SJSA1 (cell line): Measurements from ENCODE around the gene CREB3. TPM values are rescaled to one million over a fixed set of nuclear protein-coding genes. Genes with fewer than 3 reads are reported as not detected.

Source experiments
- DNase-seq, 2 experiments: peaks; one replicate each; pipeline ENCODE4 v3.0.0-alpha.2; 2015 to 2020; ENCODE audit warnings: low spot score in 2 of 2, low read depth in 1 of 2
- H3K27ac ChIP-seq: fragments of 250-450 bp; sonication (Bioruptor Pico); 2 replicates; pipeline ENCODE4 v1.5.1; 2020; ENCODE audit warnings: mild to moderate bottlenecking, moderate library complexity
- H3K27me3 ChIP-seq: fragments of 250-450 bp; sonication (Bioruptor Pico); replicated peaks from 2 replicates; pipeline ENCODE4 v1.5.1; 2020; ENCODE audit warnings: mild to moderate bottlenecking, moderate library complexity
- H3K36me3 ChIP-seq: fragments of 250-450 bp; sonication (Bioruptor Pico); 2 replicates; pipeline ENCODE4 v1.5.1; 2020; ENCODE audit warnings: mild to moderate bottlenecking
- H3K4me1 ChIP-seq: fragments of 250-450 bp; sonication (Bioruptor Pico); replicated peaks from 2 replicates; pipeline ENCODE4 v1.6.1; 2021; ENCODE audit warnings: mild to moderate bottlenecking
- H3K4me3 ChIP-seq: fragments of 250-450 bp; sonication (Bioruptor Pico); 2 replicates; pipeline ENCODE4 v1.5.1; 2020; ENCODE audit warnings: mild to moderate bottlenecking
- H3K9me3 ChIP-seq: fragments of 250-450 bp; sonication (Bioruptor Pico); replicated peaks from 2 replicates; pipeline ENCODE4 v1.5.1; 2020; ENCODE audit warnings: mild to moderate bottlenecking
- total RNA-seq: library from RNA; depleted of rRNA; stranded (reverse); fragments of >200 nt; shearing (Covaris generic); gene quantifications from 2 replicates; pipeline ENCODE4 v1.2.3, GENCODE V29; 2014

CREB3 gene
- total RNA-seq, 1 experiment from 2014 or later: 39.2 TPM

DNA sequence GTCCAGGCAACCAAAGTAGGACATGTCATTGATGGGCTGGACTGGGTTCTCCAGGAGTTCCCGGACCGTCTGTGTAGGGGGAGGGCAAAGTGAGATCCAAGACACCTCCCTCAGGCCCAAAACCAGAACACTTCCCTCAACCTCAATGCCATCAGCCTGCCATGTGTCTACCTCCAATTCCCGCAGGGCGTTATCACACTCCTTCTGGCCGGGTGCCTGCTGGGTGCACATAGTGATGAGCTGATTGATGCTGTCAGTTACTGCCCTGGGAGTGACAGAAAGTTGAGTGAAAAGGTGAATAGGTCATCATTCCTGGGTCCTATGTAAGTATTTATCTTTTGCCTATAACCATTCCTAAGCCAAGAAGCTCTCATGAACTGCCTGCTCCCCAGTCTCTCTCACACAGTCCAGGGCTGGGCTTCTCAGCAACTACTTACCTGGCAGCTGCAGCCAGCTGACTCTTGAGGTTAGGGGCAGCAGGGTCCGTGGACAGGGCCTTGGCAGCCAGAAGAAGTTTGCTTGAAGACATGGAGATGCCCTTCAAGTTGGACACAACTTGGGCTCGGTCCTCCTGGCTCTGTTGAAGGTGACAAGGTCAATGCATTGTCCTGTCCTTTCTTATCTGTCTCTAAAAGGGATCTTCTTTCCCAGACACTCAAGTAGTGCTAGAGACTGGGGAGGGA, 21.5 kb upstream of the CREB3 start:
- DNase-seq: no peak
- no peak overlapping the region for H3K4me3 ChIP-seq
- no peaks in the 10 kb centered on the region for H3K27me3 ChIP-seq
- no peaks in the 10 kb centered on the region for H3K9me3 ChIP-seq
- H3K36me3 ChIP-seq: peaks cover 81% of the 10 kb centered on the region
- H3K4me1 ChIP-seq: no peaks in the 10 kb centered on the region
- no peak overlapping the region for H3K27ac ChIP-seq

GRCh38 chr9:35711501-35712428, 20.7 kb upstream of the CREB3 start:
- H3K27me3 ChIP-seq: no peaks in the 10 kb centered on the region
- H3K36me3 ChIP-seq: peaks cover 79% of the 10 kb centered on the region
- H3K27ac ChIP-seq: no peak overlapping the region
- H3K4me1 ChIP-seq: no peaks in the 10 kb centered on the region
- no peaks in the 10 kb centered on the region for H3K9me3 ChIP-seq
- no peak for DNase-seq
- H3K4me3 ChIP-seq: no peak overlapping the region

DNA sequence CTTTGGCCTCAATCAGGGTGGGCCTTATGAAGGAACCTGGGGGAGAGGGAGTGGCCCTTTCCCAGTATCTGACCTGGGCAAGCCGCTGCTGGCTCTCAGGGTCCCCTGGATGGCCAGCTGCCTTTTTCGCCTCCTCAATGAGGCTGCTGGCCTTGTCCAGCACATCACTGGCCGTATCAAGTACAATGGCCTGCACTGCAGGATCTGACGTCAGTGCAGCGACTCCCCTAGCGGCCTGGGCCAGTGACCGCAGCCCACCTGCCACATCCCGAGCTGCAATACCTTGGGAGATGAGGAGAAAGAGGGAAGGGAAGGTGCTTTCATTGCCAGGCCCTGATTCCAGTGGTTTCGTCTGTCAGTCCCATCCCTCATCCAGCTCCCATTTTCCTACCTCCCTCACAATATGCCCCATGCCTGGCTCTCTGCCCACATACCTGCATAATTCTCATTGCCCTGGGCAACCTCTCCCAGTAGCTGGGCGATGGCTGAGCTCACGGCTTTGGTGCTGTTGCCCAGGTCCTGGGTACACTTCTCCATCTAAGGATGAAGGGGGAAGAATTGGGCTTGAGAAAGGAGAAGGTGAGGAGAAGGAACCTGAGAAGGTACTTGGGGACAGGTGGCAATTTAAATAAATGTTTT, 19.6 kb upstream of the CREB3 start:
- Histone ChIP-seq H3K4me3 (no peak overlapping the region), H3K27ac (no peak overlapping the region), H3K9me3 (no peaks in the 10 kb centered on the region), H3K27me3 (no peaks in the 10 kb centered on the region), H3K4me1 (no peaks in the 10 kb centered on the region), H3K36me3 (peaks cover 78% of the 10 kb centered on the region)
- DNase-seq: no peak

GRCh38 chr9:35713578-35713977, 18.9 kb upstream of the CREB3 start:
- H3K27me3 ChIP-seq: no peaks in the 10 kb centered on the region
- H3K4me1 ChIP-seq: no peaks in the 10 kb centered on the region
- no peaks in the 10 kb centered on the region for H3K9me3 ChIP-seq
- H3K27ac ChIP-seq: no peak overlapping the region
- H3K36me3 ChIP-seq: peaks cover 78% of the 10 kb centered on the region
- DNase-seq: no peak
- H3K4me3 ChIP-seq: no peak overlapping the region

GRCh38 chr9:35714123-35714522, 18.3 kb upstream of the CREB3 start:
- no peak overlapping the region for H3K27ac ChIP-seq
- no peaks in the 10 kb centered on the region for H3K27me3 ChIP-seq
- H3K4me3 ChIP-seq: no peak overlapping the region
- H3K9me3 ChIP-seq: no peaks in the 10 kb centered on the region
- no peak for DNase-seq
- H3K4me1 ChIP-seq: no peaks in the 10 kb centered on the region
- peaks cover 78% of the 10 kb centered on the region for H3K36me3 ChIP-seq

DNA sequence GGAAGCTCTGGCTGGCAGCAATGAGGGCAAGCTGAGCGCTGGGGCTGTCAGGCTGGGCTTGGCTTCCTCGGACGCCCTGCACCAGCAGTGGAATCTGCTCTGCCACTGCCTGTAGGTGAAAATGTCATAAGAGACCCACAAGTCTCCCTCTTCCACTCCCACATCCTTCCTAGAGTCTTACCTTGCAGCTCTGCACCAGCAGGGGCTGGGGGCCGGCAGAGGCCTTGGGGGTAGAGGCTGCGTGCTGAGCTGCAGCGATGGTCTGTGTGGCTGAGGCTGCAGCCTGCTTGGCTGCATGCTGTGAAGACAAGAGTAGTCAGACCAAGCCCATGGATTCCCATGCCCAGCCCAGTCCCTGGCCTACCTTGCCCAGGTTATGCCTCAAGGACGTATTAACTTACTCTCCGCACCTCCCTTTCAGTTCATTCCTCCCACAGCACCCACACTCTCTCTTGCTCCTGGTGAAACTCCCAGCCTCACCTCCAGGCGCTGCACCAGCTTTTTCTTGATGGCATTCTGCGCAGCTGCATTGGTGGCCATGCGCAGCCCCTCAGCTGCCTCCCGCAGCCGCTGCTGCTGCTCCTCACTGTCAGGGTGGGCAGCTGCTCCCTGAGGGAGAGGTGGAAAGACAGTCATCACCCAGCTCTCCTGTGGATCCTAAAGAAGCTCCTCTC, 17.8 kb upstream of the CREB3 start:
- Histone ChIP-seq H3K27me3 (no peaks in the 10 kb centered on the region), H3K4me1 (no peaks in the 10 kb centered on the region), H3K36me3 (peaks cover 80% of the 10 kb centered on the region), H3K9me3 (no peaks in the 10 kb centered on the region), H3K27ac (no peak overlapping the region), H3K4me3 (no peak overlapping the region)
- no peak for DNase-seq

DNA sequence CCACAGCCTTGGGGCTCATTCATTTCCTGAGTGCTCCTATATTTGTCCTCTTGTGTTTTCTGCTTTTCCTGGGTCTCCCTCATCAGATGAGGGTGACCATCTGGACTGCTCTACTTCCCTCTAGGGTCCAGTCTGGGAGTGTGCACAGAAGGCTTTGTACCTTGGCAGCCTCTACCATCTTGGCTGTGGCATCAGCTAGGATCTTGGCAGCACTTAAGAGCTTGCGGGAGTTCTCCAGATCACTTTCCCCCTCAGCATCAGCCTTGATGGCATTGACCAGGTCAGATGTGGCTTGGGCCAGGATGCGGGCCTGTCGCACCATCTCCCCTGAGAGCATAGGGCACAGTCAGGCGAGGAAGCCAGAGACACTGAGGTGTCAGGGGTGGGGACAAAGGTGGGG, 16.2 kb upstream of the CREB3 start:
- no peaks in the 10 kb centered on the region for H3K9me3 ChIP-seq
- peaks cover 85% of the 10 kb centered on the region for H3K36me3 ChIP-seq
- H3K4me3 ChIP-seq: no peak overlapping the region
- no peak overlapping the region for H3K27ac ChIP-seq
- H3K4me1 ChIP-seq: no peaks in the 10 kb centered on the region
- no peaks in the 10 kb centered on the region for H3K27me3 ChIP-seq
- DNase-seq: no peak

- no peaks in the 10 kb centered on the region for H3K9me3 ChIP-seq
- H3K27me3 ChIP-seq: no peaks in the 10 kb centered on the region
- no peak overlapping the region for H3K27ac ChIP-seq
- peaks cover 91% of the 10 kb centered on the region for H3K36me3 ChIP-seq
- H3K4me3 ChIP-seq: no peak overlapping the region
- DNase-seq: no peak
- H3K4me1 ChIP-seq: no peaks in the 10 kb centered on the region
Measured at GRCh38 chr9:35717132-35717870, 15.2 kb upstream of the CREB3 start.

GRCh38 chr9:35718721-35719511, 13.6 kb upstream of the CREB3 start:
- peaks cover 93% of the 10 kb centered on the region for H3K36me3 ChIP-seq
- no peak overlapping the region for H3K4me3 ChIP-seq
- DNase-seq: no peak
- no peaks in the 10 kb centered on the region for H3K9me3 ChIP-seq
- no peak overlapping the region for H3K27ac ChIP-seq
- H3K27me3 ChIP-seq: no peaks in the 10 kb centered on the region
- no peaks in the 10 kb centered on the region for H3K4me1 ChIP-seq

GRCh38 chr9:35719546-35719945, 12.9 kb upstream of the CREB3 start:
- DNase-seq: no peak

GRCh38 chr9:35723426-35723825, 9.0 kb upstream of the CREB3 start:
- Histone ChIP-seq H3K4me1 (peaks cover 19% of the 10 kb centered on the region), H3K4me3 (no peak overlapping the region), H3K36me3 (peaks cover 89% of the 10 kb centered on the region), H3K27ac (no peak overlapping the region), H3K9me3 (no peaks in the 10 kb centered on the region), H3K27me3 (no peaks in the 10 kb centered on the region)
- DNase-seq: no peak

More at GRCh38 chr9:35719546-35719945, 12.9 kb upstream of the CREB3 start:
- Histone ChIP-seq H3K27me3 (no peaks in the 10 kb centered on the region), H3K4me1 (no peaks in the 10 kb centered on the region), H3K36me3 (peaks cover 93% of the 10 kb centered on the region), H3K9me3 (no peaks in the 10 kb centered on the region), H3K27ac (no peak overlapping the region), H3K4me3 (no peak overlapping the region)

- no peaks in the 10 kb centered on the region for H3K27me3 ChIP-seq
- H3K36me3 ChIP-seq: peaks cover 85% of the 10 kb centered on the region
- H3K4me3 ChIP-seq: no peak overlapping the region
- no peak for DNase-seq
- H3K4me1 ChIP-seq: peaks cover 23% of the 10 kb centered on the region
- no peak overlapping the region for H3K27ac ChIP-seq
- no peaks in the 10 kb centered on the region for H3K9me3 ChIP-seq
Measured at GRCh38 chr9:35723908-35724307, 8.6 kb upstream of the CREB3 start.
